NK-92 (cell line): ENCODE data around the gene MLLT6.

Source experiments
- DNase-seq: peaks from one replicate; lab custom pipeline; 2025; ENCODE audit not compliant: unreplicated experiment; lab: John Stamatoyannopoulos, UW

MLLT6 gene

DNA sequence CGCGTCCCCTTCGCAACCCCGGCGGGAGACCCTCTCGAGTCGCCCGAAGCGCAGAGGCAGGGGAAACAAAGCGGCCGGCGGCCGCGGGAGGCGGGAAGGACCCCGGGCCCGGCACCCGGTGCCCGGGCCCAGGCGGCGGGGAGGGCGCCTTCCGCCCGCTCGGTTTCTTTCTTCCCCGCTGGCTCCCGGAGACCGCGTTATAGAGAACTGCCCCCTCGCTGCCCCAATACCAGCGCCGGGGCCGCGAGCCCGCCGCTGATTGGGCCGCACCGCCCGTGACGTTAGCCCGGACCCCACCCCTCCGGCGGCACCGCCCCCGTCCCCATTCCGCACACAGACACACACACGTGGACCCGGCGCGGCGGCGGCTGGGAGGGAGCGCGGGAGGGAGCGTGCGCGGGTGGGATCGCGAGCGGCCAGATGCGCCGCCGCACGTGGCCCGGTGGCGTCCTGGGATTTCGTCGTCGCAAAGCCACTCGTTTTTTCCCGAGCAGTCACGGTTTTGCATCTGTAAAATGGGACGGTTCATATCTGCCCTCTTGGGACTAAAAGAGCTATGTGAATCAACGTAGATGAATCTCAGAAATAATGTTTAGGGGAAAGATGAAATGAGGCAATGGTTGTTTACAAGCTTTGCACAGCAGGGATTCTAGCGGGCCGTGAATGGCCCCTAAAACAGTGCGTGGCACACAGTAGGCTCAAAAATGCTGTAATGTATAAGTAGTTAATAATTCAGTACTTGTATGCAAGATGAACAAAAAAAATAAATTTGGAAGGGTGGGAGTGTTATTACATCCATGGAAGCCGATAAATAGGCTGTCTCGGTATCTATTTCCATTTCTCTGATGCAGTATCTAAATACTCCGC is 30.1 kb upstream of the MLLT6 start, which contains the start of gene EPOP:
Gene EPOP, minus strand, starts transcription at position 209 of the 867 bp plus-strand sequence. CDS start 462 bp downstream, outside the sequence.
- no peak for DNase-seq

DNA sequence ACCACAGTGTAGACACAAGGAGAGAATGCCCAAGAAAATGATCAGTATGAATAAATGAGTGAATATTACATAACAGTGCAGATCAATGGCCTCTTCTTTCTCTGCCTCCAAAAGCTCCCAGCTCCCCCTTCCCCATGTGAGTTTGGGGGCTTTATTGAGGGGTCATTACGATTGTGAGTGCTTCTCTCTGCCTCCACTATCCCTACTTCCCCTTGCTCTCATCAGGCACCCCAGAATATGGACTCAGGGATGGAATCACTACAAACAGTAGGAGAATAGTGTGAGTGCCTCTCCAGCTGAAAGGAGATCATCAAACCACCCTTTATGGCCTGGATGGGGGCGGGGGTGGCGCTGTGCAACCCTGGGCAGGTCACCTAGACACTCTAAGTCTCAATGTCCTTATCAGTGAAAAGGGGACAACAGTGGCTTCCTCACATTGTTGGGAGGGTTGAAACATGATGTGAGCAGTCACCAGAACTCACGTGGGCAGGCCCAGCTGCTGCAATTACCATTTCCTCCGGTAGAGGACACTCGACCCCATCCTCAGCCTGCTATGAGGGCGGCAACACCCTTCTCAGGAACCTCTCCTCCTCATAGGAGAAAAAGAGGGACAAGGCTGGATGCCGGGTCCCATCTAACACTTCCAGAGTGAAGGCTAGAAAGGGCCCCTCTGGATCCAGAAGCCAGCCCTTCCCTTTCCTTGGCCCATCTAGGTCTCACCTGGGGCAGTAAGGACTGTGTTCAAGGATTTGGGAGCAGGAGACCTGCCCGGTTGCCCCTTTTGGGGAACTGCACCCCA is 28.2 kb upstream of the MLLT6 start:
- DNase-seq = no peak

DNA sequence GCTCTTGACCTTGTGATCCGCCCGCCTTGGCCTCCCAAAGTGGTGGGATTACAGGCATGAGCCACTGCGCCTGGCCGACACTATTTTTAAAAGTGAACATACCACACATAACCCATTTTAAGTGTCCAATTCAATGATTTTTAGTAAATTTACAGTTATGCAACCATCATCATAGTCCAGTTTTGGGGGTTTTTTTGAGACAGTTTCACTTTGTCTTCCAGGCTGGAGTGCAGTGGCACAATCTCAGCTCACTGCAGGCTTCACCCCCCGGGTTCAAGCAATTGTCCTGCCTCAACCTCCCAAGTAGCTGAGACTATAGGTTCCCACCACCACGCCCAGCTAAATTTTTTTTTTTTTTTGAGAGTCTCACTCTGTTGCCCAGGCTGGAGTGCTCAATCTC is 27.3 kb upstream of the MLLT6 start:
- DNase-seq = no peak

DNA sequence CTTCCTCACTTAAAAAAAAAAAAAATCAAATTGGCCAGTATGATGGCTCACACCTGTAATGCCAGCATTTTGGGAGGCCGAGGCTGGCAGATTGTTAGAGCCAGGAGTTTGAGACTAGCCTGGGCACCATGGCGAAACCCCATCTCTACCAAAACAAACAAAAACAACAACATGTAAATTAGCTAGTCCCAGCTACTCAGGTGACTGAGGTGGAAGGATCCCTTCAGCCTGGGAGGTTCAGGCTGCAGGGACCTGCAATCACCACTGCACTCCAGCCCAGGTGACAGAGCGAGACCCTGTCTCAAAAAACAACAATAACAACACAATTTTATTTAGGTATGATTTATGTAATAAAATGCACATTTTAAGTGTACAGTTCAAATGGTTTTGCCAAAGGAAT is 24.0 kb upstream of the MLLT6 start:
- DNase-seq = no peak

DNA sequence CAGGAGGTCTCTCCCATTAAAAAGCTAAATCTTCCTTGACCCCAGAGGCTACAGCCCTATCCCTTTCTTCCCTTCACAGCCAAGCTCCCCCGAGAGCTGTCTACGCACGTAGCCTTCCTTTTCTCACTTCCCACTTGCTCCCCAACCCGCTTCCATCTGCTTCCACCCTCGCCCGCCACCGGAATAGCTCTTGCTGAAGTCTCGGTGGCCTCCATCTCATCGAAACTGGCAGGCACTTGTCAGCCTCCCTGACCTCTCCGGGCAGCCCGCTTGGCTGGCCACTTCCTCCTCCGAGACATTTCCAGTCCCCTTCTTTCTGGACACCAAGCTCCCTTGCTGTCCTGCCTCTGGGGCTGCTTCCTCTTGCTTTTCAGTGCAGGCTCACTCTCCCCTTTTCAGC is 19.6 kb upstream of the MLLT6 start:
- no peak for DNase-seq

DNA sequence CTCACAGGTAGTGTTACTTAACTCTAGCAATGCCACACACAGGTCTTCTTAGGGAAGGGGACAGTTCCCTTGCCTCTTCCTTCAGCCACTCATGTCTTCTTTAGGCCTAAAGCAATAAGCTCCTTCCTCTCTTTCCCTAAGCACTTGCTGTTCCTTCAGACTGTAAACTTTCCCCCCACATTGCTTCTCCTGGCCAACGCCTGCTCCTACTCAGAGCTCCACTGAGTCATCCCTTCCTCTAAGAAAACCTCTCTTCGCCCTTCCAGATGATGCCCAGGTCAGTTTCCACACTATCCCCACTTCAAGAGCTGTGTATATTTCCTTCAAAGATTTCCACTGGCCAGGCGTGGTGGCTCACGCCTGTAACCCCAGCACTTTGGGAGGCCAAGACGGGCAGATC is 17.8 kb upstream of the MLLT6 start:
- DNase-seq = no peak

DNA sequence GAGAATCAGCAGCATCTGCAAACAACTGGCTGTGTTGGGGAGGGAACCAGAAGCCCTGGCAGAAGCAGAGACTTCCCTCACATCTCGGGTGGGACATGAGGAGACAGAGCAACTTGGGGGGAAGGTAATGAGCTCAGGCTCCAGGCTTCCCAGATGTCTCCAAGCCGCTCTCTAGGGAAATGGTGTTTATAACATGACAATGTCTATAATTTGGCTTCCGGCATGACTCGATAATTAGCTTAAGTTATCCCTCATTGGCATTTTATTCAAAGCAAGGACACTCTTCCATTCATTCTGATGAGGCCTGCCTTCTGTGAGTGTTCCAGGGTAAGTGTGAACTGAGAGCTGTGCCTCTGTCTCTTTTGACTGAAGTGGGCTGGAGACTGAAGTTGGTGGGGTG is 14.7 kb upstream of the MLLT6 start:
- DNase-seq = no peak

DNA sequence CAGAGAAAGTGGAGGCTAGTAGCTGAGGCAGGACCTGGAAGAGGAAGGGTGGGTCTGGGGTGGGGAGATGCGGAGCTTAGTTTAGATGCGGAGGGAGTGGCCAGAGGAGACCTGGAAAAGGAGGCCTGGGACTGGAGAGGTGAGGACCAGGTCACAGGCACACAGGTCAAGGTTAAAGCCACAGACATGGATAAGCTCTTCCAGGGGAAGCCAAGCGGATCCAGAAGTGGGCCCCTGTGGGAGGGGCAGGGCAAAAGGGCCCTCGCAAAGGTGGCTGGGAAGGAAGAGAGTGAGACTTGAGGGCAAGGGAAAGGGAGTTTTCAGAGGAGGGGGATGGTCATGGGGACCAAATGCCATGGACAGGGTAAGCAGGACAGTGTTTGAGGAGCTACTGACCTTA is 13.9 kb upstream of the MLLT6 start:
- DNase-seq = no peak

DNA sequence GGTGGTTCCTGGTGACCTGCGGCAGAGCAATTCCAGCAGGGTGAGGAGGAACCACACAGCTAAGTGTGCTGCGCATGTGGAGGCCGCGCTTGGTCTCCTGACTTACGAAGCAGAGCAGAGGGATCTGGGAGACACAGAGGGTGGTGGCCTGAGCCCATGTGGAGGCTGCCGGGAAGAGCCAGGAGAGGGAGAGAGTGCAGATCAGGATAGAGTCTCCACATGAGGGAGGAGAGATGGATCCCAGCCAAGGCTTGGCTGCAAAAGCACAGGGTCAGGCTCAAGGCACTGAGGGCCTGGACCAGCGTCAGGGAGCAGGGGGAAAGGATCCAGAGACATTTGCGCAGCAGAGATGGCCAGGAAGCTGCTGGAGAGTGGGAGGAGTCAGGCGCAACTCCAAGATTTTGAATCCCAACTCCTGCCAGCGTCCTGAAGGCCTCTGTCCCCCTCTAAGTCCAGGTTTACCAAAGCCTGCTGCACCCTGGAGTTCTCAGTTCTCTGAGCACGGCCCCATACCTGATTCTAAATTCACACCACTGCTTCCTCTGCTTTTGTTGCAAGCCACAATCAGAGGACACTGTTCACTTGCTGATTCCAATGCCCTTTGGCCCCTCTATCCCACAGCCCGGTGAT is 11.3 kb upstream of the MLLT6 start:
- no peak for DNase-seq

DNA sequence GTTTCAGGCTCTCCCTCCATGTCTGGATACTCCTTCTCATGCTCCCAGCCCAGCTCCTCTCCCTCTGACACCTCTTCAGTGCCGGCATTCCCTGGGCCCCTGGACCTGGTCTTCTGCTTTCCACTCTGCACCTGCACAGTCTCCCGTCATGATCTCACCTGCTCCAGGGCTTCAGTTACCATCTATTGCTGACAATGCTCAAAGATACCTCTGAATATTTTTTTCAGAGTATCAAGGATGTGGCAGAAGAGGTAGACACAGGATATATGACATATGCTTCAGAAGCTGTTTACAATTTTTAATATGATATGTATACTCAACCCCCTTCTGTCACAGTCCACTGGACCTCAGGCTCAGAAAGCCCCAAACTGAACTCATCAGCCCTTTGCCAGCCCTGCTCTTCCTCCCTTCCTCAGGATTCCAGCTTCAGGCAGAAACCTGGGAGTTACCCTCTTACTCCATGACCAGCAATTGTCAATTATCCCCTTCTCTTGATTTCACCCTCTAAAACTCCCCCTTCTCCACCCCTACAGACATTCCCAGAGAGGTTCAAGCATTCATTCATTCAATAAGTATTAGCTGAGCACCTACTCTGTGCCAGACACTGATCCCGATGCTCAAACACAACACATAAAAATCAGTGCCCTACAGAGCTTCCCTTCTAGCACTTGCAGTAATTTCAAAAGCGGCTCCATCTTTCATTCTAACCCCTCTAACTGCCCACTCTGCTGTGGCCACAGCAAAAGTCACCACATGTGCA is 7.8 kb upstream of the MLLT6 start:
- no peak for DNase-seq

DNA sequence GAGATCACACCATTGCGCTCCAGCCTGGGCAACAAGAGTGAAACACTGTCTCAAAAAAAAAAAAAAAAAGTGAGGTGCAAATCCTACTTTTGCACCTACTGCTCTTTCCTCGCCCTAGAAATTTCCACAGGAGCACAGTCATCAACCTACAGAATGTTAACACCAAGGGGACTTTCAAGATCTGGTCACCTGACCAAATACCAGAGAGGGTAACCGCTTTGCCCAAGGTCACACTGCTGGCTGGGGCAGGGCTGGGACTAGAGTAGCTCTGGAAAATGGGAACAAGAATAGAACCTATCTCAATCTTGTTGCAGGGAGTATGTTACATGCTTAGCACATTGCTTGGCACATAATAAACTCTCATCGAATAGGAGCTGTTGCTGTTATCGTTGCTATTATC is 6.3 kb upstream of the MLLT6 start:
- DNase-seq = no peak

DNA sequence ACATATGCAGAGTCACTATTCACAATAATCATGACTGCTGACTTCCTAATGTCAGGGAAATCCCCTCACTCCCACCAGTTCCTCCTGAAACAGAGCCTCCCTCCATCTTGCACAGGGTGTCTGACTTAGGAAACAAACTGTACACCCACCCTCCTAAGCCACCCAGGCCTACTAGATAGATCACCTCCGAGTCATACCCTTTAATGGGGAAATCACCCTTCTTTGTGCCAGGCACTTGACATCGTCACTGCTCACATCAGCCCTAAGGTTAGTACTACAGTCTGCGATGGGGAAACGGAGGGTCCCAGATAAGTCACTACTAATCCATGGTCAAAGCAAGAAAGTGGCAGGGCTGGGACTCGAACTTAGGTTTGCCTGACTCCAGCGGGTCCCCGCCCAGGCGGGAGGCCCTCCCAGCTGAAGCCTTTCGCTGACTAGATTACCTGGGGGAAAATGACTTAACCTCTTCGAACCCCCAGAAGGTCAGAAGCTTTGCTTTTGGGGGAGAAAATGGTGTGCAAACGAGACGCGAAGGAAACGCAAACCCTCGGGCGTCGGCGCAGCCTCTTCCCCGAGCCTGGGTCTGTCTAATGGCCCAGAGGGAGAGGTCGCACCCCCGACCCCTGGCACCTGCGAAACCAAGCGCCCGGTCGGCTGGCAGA is 3.4 kb upstream of the MLLT6 start:
- DNase-seq = no peak

DNA sequence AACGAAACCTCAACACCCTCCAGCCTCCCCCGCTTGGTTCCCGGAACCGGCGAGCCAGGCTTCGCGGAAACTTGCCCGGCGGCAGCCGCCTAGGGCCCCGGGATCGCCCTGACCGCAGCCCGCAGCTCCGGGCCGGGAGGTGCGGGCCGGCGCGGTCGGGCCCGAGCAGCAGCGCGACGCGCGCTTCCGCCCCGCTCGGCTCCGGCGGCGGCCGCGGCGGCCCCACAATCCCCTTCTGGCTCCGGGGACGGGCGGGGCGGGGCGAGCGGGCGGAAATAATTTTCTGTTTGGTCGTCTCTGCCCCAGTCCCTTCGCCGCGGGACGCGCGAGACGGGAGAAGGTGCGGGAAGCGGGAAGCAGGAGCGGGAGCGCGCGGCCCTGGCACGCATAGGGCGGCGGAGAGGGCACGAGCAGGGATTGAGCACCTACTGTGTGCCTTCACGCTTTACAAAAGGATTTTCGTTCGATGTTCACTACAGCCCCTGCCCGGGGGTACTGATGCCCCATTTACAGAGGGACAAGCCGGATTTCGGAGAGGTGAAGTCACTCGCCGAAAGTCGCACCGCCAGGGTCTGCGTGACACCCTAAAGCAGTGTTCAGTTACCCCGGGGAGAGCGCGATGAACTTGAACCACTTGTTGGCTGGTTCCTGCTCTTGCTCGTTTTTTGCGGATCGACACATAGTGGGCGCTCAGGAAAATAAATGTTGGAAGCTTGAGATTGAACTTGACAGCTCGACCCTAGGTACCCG is 2.7 kb upstream of the MLLT6 start:
- DNase-seq = no peak

DNA sequence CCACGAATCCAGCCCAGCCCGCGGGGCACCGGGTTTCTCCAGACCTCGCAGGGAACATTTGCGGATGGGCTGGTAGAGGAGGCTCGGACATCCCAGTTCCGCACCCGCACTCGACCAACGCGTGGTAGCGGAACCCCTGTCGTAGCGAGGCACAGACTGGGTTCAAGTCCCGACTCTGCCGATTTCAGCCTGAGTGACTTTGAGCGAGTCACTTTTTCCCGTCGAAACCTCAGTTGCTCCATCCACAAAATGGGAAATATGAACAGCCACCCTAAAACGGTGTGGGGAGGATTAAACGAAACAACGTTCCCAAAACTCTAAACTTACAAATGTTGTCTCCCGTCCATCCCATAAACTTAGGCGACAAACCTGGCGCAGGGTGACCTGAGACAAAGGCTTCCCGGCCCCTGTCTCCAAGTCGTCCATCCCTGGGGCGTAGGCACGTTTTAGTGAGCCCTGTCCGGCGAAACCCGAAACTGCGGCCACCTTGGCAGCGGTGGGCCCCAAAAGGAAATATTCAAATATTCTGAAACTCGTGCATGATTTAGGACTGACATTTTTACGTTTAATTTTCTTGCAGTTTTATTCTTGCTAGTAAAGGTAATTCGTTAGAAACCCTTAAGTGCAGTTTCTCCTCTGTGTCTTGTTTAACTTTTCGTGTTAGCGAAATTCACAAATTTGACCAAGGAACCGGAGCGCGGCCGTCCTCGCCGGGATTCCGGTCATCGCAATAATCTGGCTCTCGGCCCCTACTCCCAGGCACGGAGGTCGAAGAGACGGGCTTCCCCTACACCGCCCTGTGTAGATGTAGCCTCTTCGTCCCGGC is 1.9 kb upstream of the MLLT6 start:
- no peak for DNase-seq

DNA sequence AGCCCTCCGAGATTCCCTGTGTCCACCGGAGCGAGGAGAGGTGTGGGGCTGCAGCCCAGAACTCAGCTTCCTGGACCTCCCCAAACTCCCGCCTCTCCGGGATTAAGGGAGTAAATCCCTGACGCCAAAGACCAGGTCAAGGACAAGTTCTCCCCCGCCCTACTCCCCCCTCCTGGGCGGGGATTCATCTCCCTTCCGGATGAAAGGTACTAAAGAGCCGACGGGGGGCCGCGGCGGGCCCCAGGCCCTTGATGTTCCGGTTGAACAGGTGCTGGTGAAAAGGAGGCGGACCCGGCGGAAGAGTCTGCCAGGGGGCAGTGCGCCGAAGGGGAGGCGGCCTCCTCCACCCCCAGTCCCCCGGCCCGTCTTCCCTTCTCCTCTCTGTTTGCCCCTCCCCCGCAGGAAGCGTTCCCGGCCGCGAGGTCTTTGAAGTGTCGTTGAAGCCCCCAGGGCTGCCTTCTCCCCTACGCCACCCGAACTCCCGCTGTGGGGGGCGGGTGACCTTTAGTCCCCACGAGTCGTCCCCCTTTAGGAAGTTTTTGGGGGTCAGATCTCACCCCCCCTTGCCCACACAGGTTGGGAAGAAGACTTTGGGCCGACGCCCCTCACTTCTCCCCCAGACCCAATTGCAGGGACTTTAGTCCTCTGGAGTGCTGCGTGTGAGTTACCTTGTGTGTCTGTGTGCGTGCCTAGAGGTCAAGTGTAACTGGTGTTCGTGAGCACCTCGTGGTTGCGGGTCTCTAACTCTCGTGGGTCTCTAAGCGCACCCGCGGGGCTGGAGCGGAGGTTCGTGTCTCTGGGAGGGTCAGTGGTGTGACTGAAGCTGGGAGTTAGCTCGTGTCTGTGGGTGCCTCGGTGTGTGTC is 1.1 kb upstream of the MLLT6 start:
- no peak for DNase-seq

DNA sequence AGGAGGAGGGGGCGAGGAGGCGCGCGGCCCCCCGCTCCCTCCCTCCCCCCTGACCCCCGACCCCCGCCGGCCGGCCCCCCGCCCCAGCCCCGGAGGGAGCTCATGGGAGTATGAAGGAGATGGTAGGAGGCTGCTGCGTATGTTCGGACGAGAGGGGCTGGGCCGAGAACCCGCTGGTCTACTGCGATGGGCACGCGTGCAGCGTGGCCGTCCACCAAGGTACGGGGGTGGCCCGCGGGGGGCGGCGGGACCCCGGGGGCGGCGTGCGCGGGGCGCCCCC is 390 bp downstream of the MLLT6 start:
- no peak for DNase-seq

DNA sequence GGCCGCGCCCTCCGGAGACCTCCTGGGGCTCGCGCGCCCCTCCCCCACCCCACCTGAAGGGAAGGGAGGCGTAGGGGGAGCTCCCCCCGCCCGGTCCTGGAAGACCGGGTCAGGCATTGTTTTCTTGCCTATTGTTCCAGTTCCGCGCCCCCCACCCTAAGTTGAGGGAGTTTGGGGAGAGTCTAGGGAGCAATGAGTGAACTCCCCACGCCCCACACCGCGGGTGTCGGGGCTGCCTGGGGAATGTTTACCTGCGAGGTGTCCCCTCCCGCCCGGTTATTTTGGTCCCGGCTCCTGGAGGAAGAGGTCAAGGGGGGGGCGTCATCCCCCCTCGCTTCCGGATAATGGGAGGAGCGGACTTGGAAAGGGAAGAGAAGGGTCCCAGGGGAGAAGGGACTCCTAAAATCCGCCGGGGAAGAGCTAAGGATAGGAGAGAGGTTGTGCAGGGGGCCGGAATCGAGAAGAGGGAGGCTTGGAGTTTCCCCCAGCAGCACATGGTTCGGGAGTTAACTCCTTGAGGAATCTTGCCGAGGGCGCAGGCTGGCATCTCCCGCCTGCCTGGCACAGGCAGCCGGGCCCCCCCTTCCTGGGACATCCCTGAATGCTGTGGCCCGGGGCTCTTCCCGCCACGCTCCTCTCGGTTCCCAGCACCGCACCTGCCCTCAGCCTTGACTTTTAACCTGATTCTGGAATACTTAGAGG is 881 bp downstream of the MLLT6 start:
- no peak for DNase-seq
